ENCODE results near the gene ACTN1. TPM values are rescaled to one million over a fixed set of nuclear protein-coding genes. Genes with fewer than 3 reads are reported as not detected.

ACTN1 gene
- total RNA-seq, 1 donor from 2014 or later: 1,102 TPM

GRCh38 chr14:68938271-68939150, 40.6 kb downstream of the ACTN1 start:
- DNase-seq (ENCODE audit: low spot score): peak; percentile 59
- TF ChIP-seq CTCF (IDR thresholded peaks at IDR 0.05): no peak
- H3K27ac Mint-ChIP-seq (ENCODE audit: unreplicated experiment): peak overlapping the region; percentile 96
- peaks cover 100% of the 10 kb centered on the region for H3K4me1 Mint-ChIP-seq (ENCODE audit: low read depth)
- peaks cover 17% of the 10 kb centered on the region for H3K36me3 Mint-ChIP-seq (ENCODE audit: low read depth)
- H3K27me3 Mint-ChIP-seq (ENCODE audit: low read depth): no peaks in the 10 kb centered on the region
- peak overlapping the region; percentile 50 for H3K4me3 Mint-ChIP-seq (ENCODE audit: unreplicated experiment)
- H3K9me3 Mint-ChIP-seq (ENCODE audit: low read depth): no peaks in the 10 kb centered on the region

- no peaks in the 10 kb centered on the region for H3K9me3 Mint-ChIP-seq (ENCODE audit: low read depth)
- no peaks in the 10 kb centered on the region for H3K27me3 Mint-ChIP-seq (ENCODE audit: low read depth)
- peaks cover 17% of the 10 kb centered on the region for H3K36me3 Mint-ChIP-seq (ENCODE audit: low read depth)
- peak overlapping the region; percentile 96 for H3K27ac Mint-ChIP-seq (ENCODE audit: unreplicated experiment)
- peak; percentile 82 for DNase-seq (ENCODE audit: low spot score)
- peaks cover 96% of the 10 kb centered on the region for H3K4me1 Mint-ChIP-seq (ENCODE audit: low read depth)
- TF ChIP-seq CTCF (IDR thresholded peaks at IDR 0.05): peak; percentile 65
- peak overlapping the region; percentile 50 for H3K4me3 Mint-ChIP-seq (ENCODE audit: unreplicated experiment)
Observed at GRCh38 chr14:68937471-68938270, 41.4 kb downstream of the ACTN1 start.

GRCh38 chr14:68936980-68937379, 42.1 kb downstream of the ACTN1 start:
- peak overlapping the region; percentile 5 for H3K4me3 Mint-ChIP-seq (ENCODE audit: unreplicated experiment)
- H3K27ac Mint-ChIP-seq (ENCODE audit: unreplicated experiment): peak overlapping the region; percentile 91
- peaks cover 15% of the 10 kb centered on the region for H3K36me3 Mint-ChIP-seq (ENCODE audit: low read depth)
- DNase-seq (ENCODE audit: low spot score): no peak
- no peak for TF ChIP-seq CTCF (IDR thresholded peaks at IDR 0.05)
- no peaks in the 10 kb centered on the region for H3K27me3 Mint-ChIP-seq (ENCODE audit: low read depth)
- peaks cover 96% of the 10 kb centered on the region for H3K4me1 Mint-ChIP-seq (ENCODE audit: low read depth)
- no peaks in the 10 kb centered on the region for H3K9me3 Mint-ChIP-seq (ENCODE audit: low read depth)

GRCh38 chr14:68936476-68936875, 42.6 kb downstream of the ACTN1 start:
- Mint-ChIP-seq H3K36me3 (ENCODE audit: low read depth) (peaks cover 15% of the 10 kb centered on the region), H3K27ac (ENCODE audit: unreplicated experiment) (peak overlapping the region; percentile 91), H3K4me1 (ENCODE audit: low read depth) (peaks cover 96% of the 10 kb centered on the region), H3K27me3 (ENCODE audit: low read depth) (no peaks in the 10 kb centered on the region), H3K9me3 (ENCODE audit: low read depth) (no peaks in the 10 kb centered on the region), H3K4me3 (ENCODE audit: unreplicated experiment) (peak overlapping the region; percentile 51)
- no peak for TF ChIP-seq CTCF (IDR thresholded peaks at IDR 0.05)
- no peak for DNase-seq (ENCODE audit: low spot score)

- Mint-ChIP-seq H3K4me3 (ENCODE audit: unreplicated experiment) (peak overlapping the region; percentile 51), H3K4me1 (ENCODE audit: low read depth) (peaks cover 96% of the 10 kb centered on the region), H3K27me3 (ENCODE audit: low read depth) (no peaks in the 10 kb centered on the region), H3K36me3 (ENCODE audit: low read depth) (peaks cover 20% of the 10 kb centered on the region), H3K9me3 (ENCODE audit: low read depth) (no peaks in the 10 kb centered on the region), H3K27ac (ENCODE audit: unreplicated experiment) (peak overlapping the region; percentile 91)
- no peak for TF ChIP-seq CTCF (IDR thresholded peaks at IDR 0.05)
- no peak for DNase-seq (ENCODE audit: low spot score)
Observed at GRCh38 chr14:68935761-68936214, 43.3 kb downstream of the ACTN1 start.
